H1 (cell line): ENCODE measurements around the gene GSDME. TPM values are rescaled to one million over a fixed set of nuclear protein-coding genes. Genes with fewer than 3 reads are reported as not detected.

Experiments
- CTCF ChIA-PET: fragments of 300-600 bp; sonication (Branson Sonifier 250); formaldehyde crosslinking; loops from one replicate; lab custom pipeline; 2021; ENCODE audit not compliant: partially characterized antibody; lab: Charles Lee
- POLR2A ChIA-PET: fragments of 300-600 bp; sonication (Branson Sonifier 250); formaldehyde crosslinking; loops from one replicate; lab custom pipeline; 2021; ENCODE audit warnings: inconsistent platforms; ENCODE audit not compliant: partially characterized antibody; lab: Charles Lee
- DNase-seq, 2 experiments: peaks; one replicate each; pipeline versions ENCODE4 v3.0.0 to v3.0.0-alpha.2; 2010 to 2022; ENCODE audit warnings: low spot score in 2 of 2, low read depth in 1 of 2, mixed read lengths in 1 of 2
- FAIRE-seq: peaks from 2 replicates; lab custom pipeline; 2011; peaks lifted over from hg19 to GRCh38; lab: Jason Lieb, UNC
- H2AFZ ChIP-seq: 2 replicates; pipeline ENCODE4 v1.8.1; 2012; ENCODE audit warnings: low read length, inconsistent platforms
- H2AK5ac ChIP-seq: 2 replicates; pipeline ENCODE4 v1.6.1; 2013; ENCODE audit warnings: low read depth, low read length
- H2BK120ac ChIP-seq: replicated peaks from 2 replicates; pipeline ENCODE3; 2013; ENCODE audit warnings: low read depth, low read length, inconsistent platforms
- H2BK12ac ChIP-seq: 2 replicates; pipeline ENCODE4 v1.6.1; 2013; ENCODE audit warnings: low read depth, low read length
- H2BK15ac ChIP-seq: 2 replicates; pipeline ENCODE4 v1.6.1; 2013; ENCODE audit warnings: low read length
- H2BK20ac ChIP-seq: 2 replicates; pipeline ENCODE4 v1.6.1; 2013; ENCODE audit warnings: low read length
- H2BK5ac ChIP-seq: 2 replicates; pipeline ENCODE4 v1.6.1; 2013; ENCODE audit warnings: low read depth, low read length
- H3K14ac ChIP-seq: 2 replicates; pipeline ENCODE4 v1.6.1; 2013; ENCODE audit warnings: inconsistent platforms; ENCODE audit not compliant: insufficient read length
- H3K18ac ChIP-seq: 2 replicates; pipeline ENCODE4 v1.6.1; 2013; ENCODE audit warnings: low read length; ENCODE audit errors: extremely low read depth
- H3K23ac ChIP-seq: 2 replicates; pipeline ENCODE4 v1.6.1; 2013; ENCODE audit warnings: inconsistent platforms; ENCODE audit not compliant: insufficient read length
- H3K23me2 ChIP-seq: 2 replicates; pipeline ENCODE4 v1.6.1; 2013; ENCODE audit warnings: low read depth, low read length
- H3K27ac ChIP-seq: 2 replicates; pipeline ENCODE4 v1.6.1; 2011; ENCODE audit warnings: low read depth, low read length, inconsistent platforms
- H3K27me3 ChIP-seq, 4 experiments: replicated peaks in 1 of 4; 1 replicate in 1 of 4; 2 replicates in 3 of 4; pipeline versions ENCODE4 v1.6.1 to v1.8.1; 2011 to 2013; ENCODE audit warnings: low read length in 3 of 4, mild to moderate bottlenecking in 3 of 4, inconsistent platforms in 2 of 4, mixed read lengths in 2 of 4, moderate library complexity in 1 of 4; ENCODE audit not compliant: control insufficient read depth in 3 of 4, insufficient read depth in 3 of 4; ENCODE audit errors: extremely low read depth in 1 of 4
- H3K36me3 ChIP-seq, 4 experiments: 2 replicates each; pipeline versions ENCODE4 v1.6.1 to v1.8.1; 2011 to 2013; ENCODE audit warnings: mild to moderate bottlenecking in 4 of 4, low read length in 3 of 4, moderate library complexity in 2 of 4, control low read depth in 1 of 4, inconsistent platforms in 1 of 4; ENCODE audit not compliant: insufficient read depth in 4 of 4, control insufficient read depth in 2 of 4
- H3K4ac ChIP-seq: replicated peaks from 2 replicates; pipeline ENCODE3; 2013; ENCODE audit warnings: low read length, low read depth, mixed read lengths, inconsistent platforms; ENCODE audit not compliant: insufficient read length
- H3K4me1 ChIP-seq, 4 experiments: replicated peaks in 1 of 4; 1 replicate in 1 of 4; 2 replicates in 3 of 4; pipeline versions ENCODE4 v1.6.1 to v1.8.1; 2011 to 2013; ENCODE audit warnings: low read length in 3 of 4, inconsistent platforms in 2 of 4, mixed read lengths in 1 of 4; ENCODE audit not compliant: insufficient read depth in 4 of 4, control insufficient read depth in 3 of 4
- H3K4me2 ChIP-seq, 2 experiments: 2 replicates each; pipeline versions ENCODE4 v1.6.1 to v1.8.1; 2011 to 2013; ENCODE audit warnings: low read depth in 2 of 2, low read length in 2 of 2, control low read depth in 1 of 2, inconsistent platforms in 1 of 2, mild to moderate bottlenecking in 1 of 2; ENCODE audit not compliant: insufficient read depth in 1 of 2
- H3K4me3 ChIP-seq, 4 experiments: fragments of 200-600, 300-600 bp in 1 of 4; sonication (generic), shearing (Covaris generic), sonication (Bioruptor Twin) in 1 of 4; 2 replicates each; pipeline versions ENCODE4 v1.5.1 to v1.8.1; 2011 to 2016; ENCODE audit warnings: low read length in 4 of 4, low read depth in 3 of 4, control low read depth in 2 of 4, inconsistent platforms in 2 of 4, mild to moderate bottlenecking in 2 of 4, mixed read lengths in 1 of 4, moderate library complexity in 1 of 4; ENCODE audit not compliant: insufficient read depth in 2 of 4; ENCODE audit errors: extremely low read depth in 1 of 4
- H3K56ac ChIP-seq: replicated peaks from 2 replicates; pipeline ENCODE3; 2013; ENCODE audit warnings: low read depth, mild to moderate bottlenecking, mixed read lengths, low read length, inconsistent platforms; ENCODE audit not compliant: insufficient read length
- H3K79me1 ChIP-seq: 2 replicates; pipeline ENCODE4 v1.6.1; 2013; ENCODE audit warnings: low read depth, low read length, control low read depth
- H3K79me2 ChIP-seq, 2 experiments: 2 replicates each; pipeline versions ENCODE4 v1.6.1 to v1.8.1; 2012 to 2013; ENCODE audit warnings: low read length in 2 of 2, mild to moderate bottlenecking in 2 of 2, inconsistent platforms in 1 of 2; ENCODE audit not compliant: insufficient read depth in 2 of 2, control insufficient read depth in 1 of 2
- H3K9ac ChIP-seq, 4 experiments: replicated peaks in 1 of 4; 1 replicate in 1 of 4; 2 replicates in 3 of 4; pipeline versions ENCODE4 v1.6.1 to v1.8.1; 2011 to 2013; ENCODE audit warnings: low read depth in 3 of 4, low read length in 3 of 4, control low read depth in 2 of 4, mild to moderate bottlenecking in 2 of 4, moderate library complexity in 2 of 4, inconsistent platforms in 1 of 4; ENCODE audit errors: extremely low read depth in 1 of 4
- H3K9me3 ChIP-seq, 2 experiments: 2 replicates each; pipeline versions ENCODE4 v1.6.1 to v1.8.1; 2012 to 2013; ENCODE audit warnings: mild to moderate bottlenecking in 2 of 2, moderate library complexity in 2 of 2, control low read depth in 1 of 2, inconsistent platforms in 1 of 2, low read depth in 1 of 2, low read length in 1 of 2, mixed read lengths in 1 of 2; ENCODE audit not compliant: insufficient read depth in 2 of 2
- H4K20me1 ChIP-seq, 2 experiments: replicated peaks in 1 of 2; 2 replicates each; pipeline versions ENCODE3 to v1.8.1; 2011 to 2013; ENCODE audit warnings: inconsistent platforms in 2 of 2, low read length in 2 of 2, mild to moderate bottlenecking in 1 of 2; ENCODE audit not compliant: insufficient read depth in 2 of 2, control insufficient read depth in 1 of 2
- H4K5ac ChIP-seq: 2 replicates; pipeline ENCODE4 v1.6.1; 2013; ENCODE audit warnings: low read length, low read depth, mixed read lengths, inconsistent platforms; ENCODE audit not compliant: insufficient read length
- H4K8ac ChIP-seq: 2 replicates; pipeline ENCODE4 v1.8.0; 2013; ENCODE audit warnings: mild to moderate bottlenecking, moderate library complexity, low read length, inconsistent platforms; ENCODE audit not compliant: insufficient read depth; ENCODE audit errors: extremely low read depth
- H4K91ac ChIP-seq: replicated peaks from 2 replicates; pipeline ENCODE3; 2013; ENCODE audit warnings: low read length, mixed read lengths, inconsistent platforms; ENCODE audit not compliant: insufficient read length
- RAD21 ChIP-seq, 2 experiments: IDR thresholded peaks in 1 of 2; conservative IDR thresholded peaks in 1 of 2; 2 replicates each; pipeline ENCODE4 v1.6.1; 2011; ENCODE audit warnings: low read depth in 2 of 2, low read length in 2 of 2, improper control_type of control experiment in 1 of 2, inconsistent platforms in 1 of 2, mild to moderate bottlenecking in 1 of 2, moderate library complexity in 1 of 2
- SAP30 ChIP-seq: fragments of 300-600 bp; sonication (generic); IDR thresholded peaks from 2 replicates; pipeline ENCODE4 v1.7.1; 2012; ENCODE audit warnings: low read length, moderate library complexity, mild to moderate bottlenecking, inconsistent platforms; ENCODE audit not compliant: insufficient read depth, insufficient replicate concordance
- WGBS, 2 experiments: shearing (Covaris generic) in 1 of 2; methylation state at CpG; one replicate each; pipeline versions ENCODE4 v1.1.6 to v1.1.7; 2013 to 2015; ENCODE audit warnings: low lambda C conversion rate in 2 of 2, mixed read lengths in 2 of 2, inconsistent platforms in 1 of 2, low coverage in 1 of 2, missing lambda C conversion rate in 1 of 2; ENCODE audit not compliant: insufficient replicate concordance in 2 of 2, insufficient coverage in 1 of 2, insufficient read length in 1 of 2; ENCODE audit errors: extremely low coverage in 1 of 2, missing lambda C conversion rate in 1 of 2; 5-methylcytosine and 5-hydroxymethylcytosine counted together
- polyA plus RNA-seq, 7 experiments: library from polyadenylated mRNA; depleted of rRNA in 3 of 7; stranded (reverse) in 5 of 7; unstranded in 2 of 7; fragments of >200 nt in 5 of 7; fragments of 200-250 nt in 2 of 7; gene quantifications; 1 replicate in 5 of 7; 2 replicates in 1 of 7; 4 replicates in 1 of 7; pipeline versions ENCODE4 v1.2.1 to v1.2.3, GENCODE V29; 2011 to 2013; ENCODE audit warnings: missing spikeins in 2 of 7, mixed read lengths in 2 of 7
- total RNA-seq: library from RNA; stranded (reverse); fragmentation: NEBNext Ultra II Directional; extraction: Animal tissue kit (Norgen Biotek cat#: 25700); gene quantifications from 2 replicates; pipeline ENCODE4 v1.2.1, GENCODE V29; 2021
- TF ChIP-seq, protein P1 (sequence below), 3 experiments: IDR thresholded peaks; 1 replicate in 2 of 3; 2 replicates in 1 of 3; pipeline versions ENCODE4 v1.5.1 to v1.6.1; 2011; ENCODE audit warnings: low read length in 3 of 3, mild to moderate bottlenecking in 3 of 3, inconsistent platforms in 2 of 3, low read depth in 1 of 3, moderate library complexity in 1 of 3; ENCODE audit not compliant: insufficient read depth in 1 of 3; ENCODE audit errors: control extremely low read depth in 1 of 3

GSDME gene
- total and polyA plus RNA-seq, 2 of the 8 experiments (the other 6 are each of a cell fraction or from before 2014, with no cell fraction given): 5.4 to 7.6 TPM

DNA sequence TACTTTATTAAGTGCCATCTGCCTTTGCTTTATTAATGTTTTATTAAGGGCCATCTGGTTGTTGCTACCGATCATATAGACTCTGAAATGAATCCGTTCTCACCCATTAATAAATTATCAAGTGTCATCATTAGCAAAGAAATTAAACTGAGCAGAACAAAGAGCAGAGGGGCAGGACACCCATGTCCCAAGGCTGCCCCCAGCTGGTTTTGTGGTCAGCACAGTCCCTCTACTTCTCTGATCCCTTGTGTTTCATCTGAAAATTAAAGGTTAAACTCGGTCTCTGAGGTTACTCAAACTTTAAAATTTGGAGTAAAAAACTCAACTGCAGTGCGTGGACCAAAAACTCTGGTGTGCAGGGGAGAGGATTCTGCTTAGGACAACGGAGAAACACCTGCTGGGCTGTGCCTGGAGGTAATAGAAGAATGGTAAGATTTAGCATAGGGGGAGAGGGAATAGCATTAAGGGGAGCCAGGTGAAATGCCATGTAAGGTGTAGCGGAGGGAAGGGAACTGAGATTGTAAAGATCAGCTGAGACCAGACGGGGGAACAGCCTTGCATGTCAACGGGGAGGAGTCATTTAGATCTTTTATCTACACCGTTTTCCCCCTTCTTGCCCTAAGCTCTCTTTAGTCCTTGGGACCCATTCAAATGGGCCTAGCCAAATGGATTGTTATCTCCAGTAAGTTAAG is 10.8 kb upstream of the GSDME start:
- H3K9me3 ChIP-seq: no peaks in the 10 kb centered on the region
- no peak overlapping the region for H2AK5ac ChIP-seq
- H3K27ac ChIP-seq: no peak overlapping the region
- no peak for TF ChIP-seq SAP30
- TF ChIP-seq, protein P1, sequence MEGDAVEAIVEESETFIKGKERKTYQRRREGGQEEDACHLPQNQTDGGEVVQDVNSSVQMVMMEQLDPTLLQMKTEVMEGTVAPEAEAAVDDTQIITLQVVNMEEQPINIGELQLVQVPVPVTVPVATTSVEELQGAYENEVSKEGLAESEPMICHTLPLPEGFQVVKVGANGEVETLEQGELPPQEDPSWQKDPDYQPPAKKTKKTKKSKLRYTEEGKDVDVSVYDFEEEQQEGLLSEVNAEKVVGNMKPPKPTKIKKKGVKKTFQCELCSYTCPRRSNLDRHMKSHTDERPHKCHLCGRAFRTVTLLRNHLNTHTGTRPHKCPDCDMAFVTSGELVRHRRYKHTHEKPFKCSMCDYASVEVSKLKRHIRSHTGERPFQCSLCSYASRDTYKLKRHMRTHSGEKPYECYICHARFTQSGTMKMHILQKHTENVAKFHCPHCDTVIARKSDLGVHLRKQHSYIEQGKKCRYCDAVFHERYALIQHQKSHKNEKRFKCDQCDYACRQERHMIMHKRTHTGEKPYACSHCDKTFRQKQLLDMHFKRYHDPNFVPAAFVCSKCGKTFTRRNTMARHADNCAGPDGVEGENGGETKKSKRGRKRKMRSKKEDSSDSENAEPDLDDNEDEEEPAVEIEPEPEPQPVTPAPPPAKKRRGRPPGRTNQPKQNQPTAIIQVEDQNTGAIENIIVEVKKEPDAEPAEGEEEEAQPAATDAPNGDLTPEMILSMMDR (IDR thresholded peaks at IDR 0.05; ENCODE audit: control extremely low read depth in 1 of 3, insufficient read depth in 1 of 3, low read depth in 1 of 3, low read length in 3 of 3): peak in 2 of 3 experiments; percentile 24 to 27; a peak in 2 of 4 replicates
- TF ChIP-seq RAD21 (IDR thresholded peaks at IDR 0.05 in 1 of 2, conservative IDR thresholded peaks at IDR 0.05 in 1 of 2; ENCODE audit: low read depth in 2 of 2, low read length in 2 of 2): peak; percentile 56 to 59
- TF ChIP-seq, all 59 proteins: peak for 2
- Histone ChIP-seq H2BK5ac (no peak overlapping the region), H4K5ac (no peak overlapping the region), H3K79me2 (no peaks in the 10 kb centered on the region), H3K27me3 (no peaks in the 10 kb centered on the region), H2BK15ac (no peak overlapping the region), H4K91ac (no peak overlapping the region), H3K4me3 (no peak overlapping the region), H2BK120ac (no peak overlapping the region), H3K4me2 (no peak overlapping the region), H3K4me1 (no peaks in the 10 kb centered on the region), H3K23me2 (no peaks in the 10 kb centered on the region; the same call in 1 of the 2 replicates), H3K9ac (no peak overlapping the region), H3K23ac (no peak overlapping the region), H3K14ac (no peak overlapping the region), H2AFZ (no peak overlapping the region), H3K79me1 (no peaks in the 10 kb centered on the region), H4K8ac (no peak overlapping the region), H3K56ac (no peak overlapping the region), H3K4ac (no peak overlapping the region), H3K18ac (no peak overlapping the region), H3K36me3 (no peaks in the 10 kb centered on the region), H2BK12ac (no peak overlapping the region), H4K20me1 (no peaks in the 10 kb centered on the region), H2BK20ac (no peak overlapping the region)
- FAIRE-seq (no peak), DNase-seq (no peak)
- POLR2A ChIA-PET: interaction anchor here (1.5 kb wide), 1 partner anchor 10 kb away, joined by 5 read pairs; no protein-coding TSS in a partner anchor
- CTCF ChIA-PET: interaction anchor here (0.6 to 1.5 kb wide), 4 partner anchors 9 to 113 kb away, joined by 3 to 5 read pairs (median 3); no protein-coding TSS in a partner anchor
- 76% methylated on average over 9 of the region's 9 CpGs; no CpG with 5 or more reads in 1 of the 2 experiments for WGBS, 2 experiments
